Peyer's patch (tissue), 4 donors: ENCODE results near the gene CDH24.

Experiments used
- CTCF ChIP-seq, 6 experiments: fragments of 450-650 bp in 4 of 6; fragments of 200-600 bp in 2 of 6; sonication (generic) in 1 of 6; IDR thresholded peaks; one replicate each; pipeline ENCODE4 v1.5.1; 2017 to 2019; ENCODE audit warnings: antibody characterized with exemption in 6 of 6, mild to moderate bottlenecking in 3 of 6, moderate library complexity in 1 of 6
- POLR2A ChIP-seq, 2 donors: fragments of 450-650 bp; IDR thresholded peaks; one replicate each; pipeline ENCODE4 v1.5.1; 2017; ENCODE audit warnings: antibody characterized with exemption in 2 of 2, mild to moderate bottlenecking in 2 of 2, moderate library complexity in 2 of 2

GRCh38 chr14:23089498-23090253, 32.4 kb upstream of the CDH24 start:
- no peak for TF ChIP-seq CTCF (IDR thresholded peaks at IDR 0.05)
- TF ChIP-seq POLR2A (IDR thresholded peaks at IDR 0.05) = no peak
